Measurements from ENCODE around the gene CCDC102A.
A peak's percentile ranks its signal among the peaks of the same experiment; 100 is the strongest.

The CCDC102A gene

DNA sequence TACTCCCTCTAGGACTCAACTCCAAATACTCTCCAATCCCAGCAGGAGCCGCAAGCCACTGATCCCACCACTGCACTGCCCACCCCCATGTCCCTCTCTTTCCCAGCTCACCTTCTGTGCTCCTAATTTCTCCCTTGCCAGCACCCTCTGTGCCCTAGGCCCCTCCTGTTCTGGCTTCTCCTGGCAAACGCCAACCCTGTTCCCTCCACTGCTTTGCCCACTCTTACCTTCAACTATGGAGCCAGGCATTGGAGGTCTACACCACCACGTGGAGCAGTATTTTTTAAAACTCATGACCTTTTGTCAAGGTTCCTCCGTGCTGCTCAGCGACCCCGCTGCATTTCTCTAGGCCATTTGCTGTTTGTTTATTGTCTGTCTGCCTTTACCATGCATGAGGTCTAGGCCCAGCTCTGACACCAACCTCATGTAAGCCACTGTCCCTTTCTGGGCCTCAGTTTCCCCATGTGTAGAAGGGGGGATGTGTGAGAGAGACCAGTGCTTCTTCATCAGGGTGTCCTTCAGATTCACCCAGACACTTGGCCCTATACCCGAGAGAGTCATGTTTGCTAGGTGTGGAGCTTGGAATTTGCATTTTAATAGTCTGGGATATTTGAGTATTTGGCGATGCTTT lies 4.6 kb downstream of the CCDC102A start:
- no peak for ATAC-seq (replicated peaks; ENCODE audit: extremely low read depth, poor library complexity, severe bottlenecking)
- peak overlapping the region; percentile 94 for H3K27ac Mint-ChIP-seq (ENCODE audit: low read depth)
- H3K4me3 Mint-ChIP-seq = peak overlapping the region; percentile 75
- H3K4me1 Mint-ChIP-seq = peaks cover 63% of the 10 kb centered on the region
- peaks cover 15% of the 10 kb centered on the region for H3K36me3 Mint-ChIP-seq (ENCODE audit: insufficient read depth)
- H3K27me3 Mint-ChIP-seq = no peaks in the 10 kb centered on the region
- no peaks in the 10 kb centered on the region for H3K9me3 Mint-ChIP-seq
- no peak for DNase-seq (ENCODE audit: low spot score in 2 of 2)

- ATAC-seq (replicated peaks; ENCODE audit: extremely low read depth, poor library complexity, severe bottlenecking) = no peak
- peak overlapping the region; percentile 94 for H3K27ac Mint-ChIP-seq (ENCODE audit: low read depth)
- H3K4me1 Mint-ChIP-seq = peaks cover 63% of the 10 kb centered on the region
- H3K9me3 Mint-ChIP-seq = no peaks in the 10 kb centered on the region
- H3K4me3 Mint-ChIP-seq = peak overlapping the region; percentile 75
- peaks cover 14% of the 10 kb centered on the region for H3K36me3 Mint-ChIP-seq (ENCODE audit: insufficient read depth)
- no peaks in the 10 kb centered on the region for H3K27me3 Mint-ChIP-seq
- DNase-seq (ENCODE audit: low spot score in 2 of 2) = no peak
Observed at GRCh38 chr16:57531253-57531575, 5.2 kb downstream of the CCDC102A start.

DNA sequence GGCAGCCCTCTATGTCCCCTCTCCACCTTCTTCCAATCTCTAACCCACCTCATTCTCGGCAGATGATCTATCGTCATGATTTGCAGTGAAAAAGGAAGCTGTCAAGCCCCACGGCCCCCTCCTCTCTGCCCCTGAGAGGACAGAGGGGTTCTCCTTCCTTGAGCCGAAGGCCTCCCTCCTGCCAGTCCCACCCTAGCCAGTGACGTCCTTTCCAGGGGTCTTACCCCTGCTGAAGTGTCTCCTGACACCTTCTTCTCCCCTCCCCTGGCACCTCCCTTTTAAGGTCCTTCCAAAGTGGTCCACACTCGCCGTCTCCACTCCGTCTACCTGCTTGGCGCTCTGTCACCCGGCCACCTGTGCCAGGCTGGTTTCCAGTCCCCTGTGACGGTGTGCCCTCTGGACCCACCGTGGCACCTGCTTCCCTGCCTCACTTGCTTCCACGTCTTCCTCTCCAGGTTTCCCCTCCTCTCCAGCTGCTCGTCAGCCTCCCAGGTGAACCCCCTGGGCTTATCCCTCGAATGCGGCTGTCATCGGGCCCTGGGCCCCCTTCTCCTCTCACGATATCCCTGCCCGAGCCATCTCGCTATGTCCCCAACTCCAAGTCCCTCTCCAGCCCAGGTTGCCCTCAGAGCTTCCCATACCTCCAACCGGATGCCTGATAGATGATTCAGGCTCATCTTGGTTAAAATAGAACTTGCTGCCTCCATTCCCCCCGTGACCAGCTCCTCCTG lies 5.7 kb downstream of the CCDC102A start:
- no peaks in the 10 kb centered on the region for H3K27me3 Mint-ChIP-seq
- no peaks in the 10 kb centered on the region for H3K9me3 Mint-ChIP-seq
- peak overlapping the region; percentile 75 for H3K4me3 Mint-ChIP-seq
- peak overlapping the region; percentile 94 for H3K27ac Mint-ChIP-seq (ENCODE audit: low read depth)
- peaks cover 11% of the 10 kb centered on the region for H3K36me3 Mint-ChIP-seq (ENCODE audit: insufficient read depth)
- ATAC-seq (replicated peaks; ENCODE audit: extremely low read depth, poor library complexity, severe bottlenecking) = no peak
- peaks cover 62% of the 10 kb centered on the region for H3K4me1 Mint-ChIP-seq
- no peak for DNase-seq (ENCODE audit: low spot score in 2 of 2)

GRCh38 chr16:57530104-57530521 lies 6.3 kb downstream of the CCDC102A start:
- peak; percentile 97 for ATAC-seq (replicated peaks; ENCODE audit: extremely low read depth, poor library complexity, severe bottlenecking)
- H3K4me1 Mint-ChIP-seq = peaks cover 64% of the 10 kb centered on the region
- DNase-seq (ENCODE audit: low spot score in 2 of 2) = peak in 1 of 2 donors; percentile 61
- H3K27me3 Mint-ChIP-seq = no peaks in the 10 kb centered on the region
- H3K9me3 Mint-ChIP-seq = no peaks in the 10 kb centered on the region
- peak overlapping the region; percentile 75 for H3K4me3 Mint-ChIP-seq
- peak overlapping the region; percentile 94 for H3K27ac Mint-ChIP-seq (ENCODE audit: low read depth)
- H3K36me3 Mint-ChIP-seq (ENCODE audit: insufficient read depth) = peaks cover 11% of the 10 kb centered on the region

GRCh38 chr16:57529391-57530103 lies 6.8 kb downstream of the CCDC102A start:
- ATAC-seq (replicated peaks; ENCODE audit: extremely low read depth, poor library complexity, severe bottlenecking) = no peak
- H3K4me1 Mint-ChIP-seq = peaks cover 58% of the 10 kb centered on the region
- H3K27me3 Mint-ChIP-seq = no peaks in the 10 kb centered on the region
- H3K27ac Mint-ChIP-seq (ENCODE audit: low read depth) = peak overlapping the region; percentile 94
- peak overlapping the region; percentile 75 for H3K4me3 Mint-ChIP-seq
- H3K9me3 Mint-ChIP-seq = no peaks in the 10 kb centered on the region
- no peak for DNase-seq (ENCODE audit: low spot score in 2 of 2)
- peaks cover 9% of the 10 kb centered on the region for H3K36me3 Mint-ChIP-seq (ENCODE audit: insufficient read depth)

DNA sequence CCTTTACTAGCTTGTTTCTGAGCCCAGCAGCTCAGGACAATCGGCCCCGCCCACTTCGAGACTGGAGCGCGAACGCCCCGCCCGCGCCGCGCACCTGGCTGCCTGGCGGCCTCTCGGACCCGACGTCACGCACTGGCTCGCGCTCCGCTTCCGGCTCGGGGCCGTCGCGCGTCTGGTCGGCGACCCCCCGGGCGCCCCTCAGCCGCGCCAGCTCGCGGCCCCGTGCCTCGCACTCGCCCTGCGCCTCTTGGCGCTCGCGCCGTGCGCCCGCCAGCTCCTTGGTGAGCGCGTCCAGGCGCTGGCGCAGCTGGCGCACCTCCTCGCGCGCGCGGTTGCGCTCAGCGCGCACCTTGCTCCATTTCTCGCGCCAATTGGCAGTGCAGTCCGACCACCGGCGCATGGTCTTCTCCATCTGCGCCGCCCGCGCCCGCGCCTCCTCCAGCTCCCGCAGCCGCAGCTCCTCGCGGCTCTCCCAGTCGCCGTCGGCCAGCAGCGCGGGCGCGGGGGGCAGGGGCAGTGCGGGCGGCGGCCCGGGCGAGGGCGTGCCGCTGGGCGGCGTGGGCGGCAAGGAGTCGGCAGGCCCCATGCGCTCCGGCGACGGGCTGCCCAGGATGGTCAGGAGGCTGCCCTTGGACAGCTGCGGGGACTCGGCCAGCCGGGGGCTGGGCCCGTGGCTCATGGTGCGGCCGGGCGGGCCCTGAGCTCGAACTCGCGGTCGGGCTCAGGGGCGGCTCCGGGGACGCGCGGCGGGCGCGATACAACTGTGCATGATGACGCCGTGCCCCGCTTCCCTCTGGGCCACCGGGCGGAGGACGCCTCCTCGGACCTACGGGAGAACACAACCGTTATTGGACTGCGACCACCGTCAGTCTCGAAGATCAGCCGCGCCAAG lies 7.6 kb downstream of the CCDC102A start:
- peaks cover 9% of the 10 kb centered on the region for H3K36me3 Mint-ChIP-seq (ENCODE audit: insufficient read depth)
- no peaks in the 10 kb centered on the region for H3K9me3 Mint-ChIP-seq
- no peaks in the 10 kb centered on the region for H3K27me3 Mint-ChIP-seq
- peaks cover 50% of the 10 kb centered on the region for H3K4me1 Mint-ChIP-seq
- ATAC-seq (replicated peaks; ENCODE audit: extremely low read depth, poor library complexity, severe bottlenecking) = no peak
- H3K4me3 Mint-ChIP-seq = no peak overlapping the region
- no peak for DNase-seq (ENCODE audit: low spot score in 2 of 2)
- H3K27ac Mint-ChIP-seq (ENCODE audit: low read depth) = peak overlapping the region; percentile 94

GRCh38 chr16:57527610-57528360 lies 8.6 kb downstream of the CCDC102A start:
- no peaks in the 10 kb centered on the region for H3K27me3 Mint-ChIP-seq
- H3K9me3 Mint-ChIP-seq = no peaks in the 10 kb centered on the region
- no peak for DNase-seq (ENCODE audit: low spot score in 2 of 2)
- H3K36me3 Mint-ChIP-seq (ENCODE audit: insufficient read depth) = peaks cover 9% of the 10 kb centered on the region
- ATAC-seq (replicated peaks; ENCODE audit: extremely low read depth, poor library complexity, severe bottlenecking) = no peak
- H3K4me1 Mint-ChIP-seq = peaks cover 41% of the 10 kb centered on the region
- no peak overlapping the region for H3K4me3 Mint-ChIP-seq
- H3K27ac Mint-ChIP-seq (ENCODE audit: low read depth) = no peak overlapping the region

DNA sequence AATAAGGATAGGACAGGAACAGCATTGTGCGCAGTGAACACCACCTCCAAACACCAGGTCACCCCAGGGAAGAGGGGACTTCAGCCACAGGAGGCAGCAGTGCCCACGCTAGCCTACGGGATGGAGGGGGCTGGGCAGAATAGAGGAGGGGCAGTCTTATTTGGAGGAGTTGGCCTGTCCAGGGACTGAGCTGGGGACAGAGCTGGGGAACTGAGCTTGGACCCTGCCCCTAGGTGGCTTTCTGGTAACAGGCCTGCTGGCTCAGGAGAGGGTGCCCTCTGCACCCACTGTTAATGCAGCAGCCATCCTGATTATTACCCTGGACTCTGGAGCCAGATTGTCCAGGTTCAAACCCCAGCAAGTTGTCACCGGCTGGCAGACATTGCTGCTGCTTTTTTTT lies 9.3 kb downstream of the CCDC102A start:
- no peak for ATAC-seq (replicated peaks; ENCODE audit: extremely low read depth, poor library complexity, severe bottlenecking)
- Mint-ChIP-seq H3K9me3 (no peaks in the 10 kb centered on the region), H3K27ac (ENCODE audit: low read depth) (no peak overlapping the region), H3K36me3 (ENCODE audit: insufficient read depth) (peaks cover 7% of the 10 kb centered on the region), H3K4me3 (no peak overlapping the region), H3K4me1 (peaks cover 34% of the 10 kb centered on the region), H3K27me3 (no peaks in the 10 kb centered on the region)
- DNase-seq (ENCODE audit: low spot score in 2 of 2) = no peak

DNA sequence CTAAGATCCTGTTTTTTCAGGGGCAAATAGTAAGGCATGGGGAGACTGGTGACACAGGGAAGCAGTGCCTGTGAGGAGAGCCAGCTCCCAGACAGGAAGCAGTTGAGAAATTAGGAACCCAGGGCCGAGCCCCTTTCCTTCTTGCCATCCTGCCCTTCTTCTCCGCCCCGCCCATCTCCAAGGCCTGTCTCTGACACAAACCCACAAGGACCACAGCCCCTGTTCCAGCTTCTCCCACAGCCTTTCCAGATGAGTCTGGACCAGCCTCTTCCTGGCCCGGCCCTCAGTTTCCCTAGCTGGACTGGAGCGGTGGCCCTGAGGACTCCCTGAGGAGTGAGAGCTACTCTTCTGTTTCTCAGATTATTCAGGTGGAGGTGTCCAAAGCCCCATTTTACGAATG lies 9.9 kb downstream of the CCDC102A start:
- H3K27me3 Mint-ChIP-seq = no peaks in the 10 kb centered on the region
- H3K9me3 Mint-ChIP-seq = no peaks in the 10 kb centered on the region
- peaks cover 7% of the 10 kb centered on the region for H3K36me3 Mint-ChIP-seq (ENCODE audit: insufficient read depth)
- DNase-seq (ENCODE audit: low spot score in 2 of 2) (no peak), ATAC-seq (replicated peaks; ENCODE audit: extremely low read depth, poor library complexity, severe bottlenecking) (no peak)
- H3K4me1 Mint-ChIP-seq = peaks cover 28% of the 10 kb centered on the region
- H3K4me3 Mint-ChIP-seq = no peak overlapping the region
- no peak overlapping the region for H3K27ac Mint-ChIP-seq (ENCODE audit: low read depth)

DNA sequence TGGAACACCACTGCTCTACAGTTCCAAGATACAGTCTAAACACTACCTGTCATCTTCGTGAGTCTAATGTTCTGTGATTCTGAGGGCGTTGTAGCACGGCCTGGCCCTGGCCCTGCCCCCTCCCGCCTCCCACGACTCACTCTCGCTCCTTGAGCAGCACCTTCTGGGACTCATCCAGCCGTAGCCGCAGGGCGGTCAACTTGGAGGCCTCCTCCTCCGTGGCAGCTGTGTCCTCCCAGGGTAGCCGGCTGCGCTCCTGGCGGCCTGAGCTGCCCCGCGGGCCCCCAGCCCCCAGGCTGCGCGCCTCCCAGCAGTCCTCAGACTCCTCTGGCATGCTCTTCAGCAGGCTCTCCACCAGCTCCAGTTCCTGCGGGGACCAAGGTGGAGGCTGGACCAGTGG lies 10.6 kb downstream of the CCDC102A start:
- H3K27me3 Mint-ChIP-seq = no peaks in the 10 kb centered on the region
- DNase-seq (ENCODE audit: low spot score in 2 of 2) (no peak), ATAC-seq (replicated peaks; ENCODE audit: extremely low read depth, poor library complexity, severe bottlenecking) (no peak)
- no peak overlapping the region for H3K4me3 Mint-ChIP-seq
- H3K9me3 Mint-ChIP-seq = no peaks in the 10 kb centered on the region
- H3K36me3 Mint-ChIP-seq (ENCODE audit: insufficient read depth) = peaks cover 7% of the 10 kb centered on the region
- H3K4me1 Mint-ChIP-seq = peaks cover 26% of the 10 kb centered on the region
- no peak overlapping the region for H3K27ac Mint-ChIP-seq (ENCODE audit: low read depth)

GRCh38 chr16:57522960-57523359 lies 13.4 kb downstream of the CCDC102A start:
- H3K9me3 Mint-ChIP-seq = no peaks in the 10 kb centered on the region
- peaks cover 16% of the 10 kb centered on the region for H3K4me1 Mint-ChIP-seq
- peaks cover 3% of the 10 kb centered on the region for H3K36me3 Mint-ChIP-seq (ENCODE audit: insufficient read depth)
- DNase-seq (ENCODE audit: low spot score in 2 of 2) (no peak), ATAC-seq (replicated peaks; ENCODE audit: extremely low read depth, poor library complexity, severe bottlenecking) (no peak)
- H3K27ac Mint-ChIP-seq (ENCODE audit: low read depth) = no peak overlapping the region
- no peak overlapping the region for H3K4me3 Mint-ChIP-seq
- H3K27me3 Mint-ChIP-seq = no peaks in the 10 kb centered on the region

Measured in central memory CD8-positive, alpha-beta T cell (primary cell).